HEK293 (cell line): ENCODE results near the gene ADGRL1.

Source experiments
- GLIS1 ChIP-seq: fragments of 450-650 bp; formaldehyde crosslinking; IDR thresholded peaks from 2 replicates; pipeline ENCODE4 v1.5.1; 2016; ENCODE audit warnings: missing biosample characterization, missing genetic modification characterization
- HIC1 ChIP-seq: fragments of 450-650 bp; formaldehyde crosslinking; IDR thresholded peaks from 2 replicates; pipeline ENCODE4 v1.5.1; 2016; ENCODE audit warnings: missing biosample characterization, missing genetic modification characterization
- HOXC10 ChIP-seq: sonication (generic); formaldehyde crosslinking; IDR thresholded peaks from 2 replicates; pipeline ENCODE4 v1.8.1; 2023; ENCODE audit warnings: mild to moderate bottlenecking, missing genetic modification reagents
- HOXD13 ChIP-seq: sonication (generic); formaldehyde crosslinking; IDR thresholded peaks from 2 replicates; pipeline ENCODE4 v1.8.0; 2022; ENCODE audit warnings: missing genetic modification reagents, borderline replicate concordance
- KLF1 ChIP-seq: fragments of 450-650 bp; formaldehyde crosslinking; IDR thresholded peaks from 2 replicates; pipeline ENCODE4 v1.5.1; 2016; ENCODE audit warnings: missing biosample characterization, missing genetic modification characterization
- PATZ1 ChIP-seq: fragments of 450-650 bp; formaldehyde crosslinking; IDR thresholded peaks from 2 replicates; pipeline ENCODE4 v1.5.1; 2016; ENCODE audit warnings: missing biosample characterization, missing genetic modification characterization
- PRDM6 ChIP-seq: fragments of 450-650 bp; formaldehyde crosslinking; IDR thresholded peaks from 2 replicates; pipeline ENCODE4 v1.5.1; 2017; ENCODE audit warnings: missing biosample characterization, missing genetic modification characterization
- SALL2 ChIP-seq: fragments of 450-650 bp; formaldehyde crosslinking; IDR thresholded peaks from 2 replicates; pipeline ENCODE4 v1.5.0; 2017; ENCODE audit warnings: missing biosample characterization, mild to moderate bottlenecking, missing genetic modification characterization, borderline replicate concordance
- ZBTB48 ChIP-seq: fragments of 450-650 bp; formaldehyde crosslinking; IDR thresholded peaks from 2 replicates; pipeline ENCODE4 v1.5.1; 2016; ENCODE audit warnings: missing biosample characterization, missing genetic modification characterization
- ZFHX2 ChIP-seq: fragments of 450-650 bp; formaldehyde crosslinking; conservative IDR thresholded peaks from 2 replicates; pipeline ENCODE4 v1.5.1; 2016; ENCODE audit warnings: missing biosample characterization, missing genetic modification characterization
- ZIC2 ChIP-seq: fragments of 450-650 bp; formaldehyde crosslinking; IDR thresholded peaks from 2 replicates; pipeline ENCODE4 v1.5.1; 2016; ENCODE audit warnings: missing biosample characterization, missing genetic modification characterization
- ZNF140 ChIP-seq: fragments of 450-650 bp; formaldehyde crosslinking; IDR thresholded peaks from 2 replicates; pipeline ENCODE4 v1.5.1; 2016; ENCODE audit warnings: missing biosample characterization, missing genetic modification characterization
- ZNF146 ChIP-seq: fragments of 450-650 bp; formaldehyde crosslinking; IDR thresholded peaks from 2 replicates; pipeline ENCODE4 v1.5.1; 2016; ENCODE audit warnings: missing biosample characterization, missing genetic modification characterization
- ZNF174 ChIP-seq: fragments of 450-650 bp; formaldehyde crosslinking; IDR thresholded peaks from 2 replicates; pipeline ENCODE4 v1.5.0; 2017; ENCODE audit warnings: missing biosample characterization, mild to moderate bottlenecking, missing genetic modification characterization
- ZNF211 ChIP-seq: fragments of 450-650 bp; formaldehyde crosslinking; IDR thresholded peaks from 2 replicates; pipeline ENCODE4 v1.5.1; 2016; ENCODE audit warnings: low read depth, missing biosample characterization, missing genetic modification characterization
- ZNF302 ChIP-seq: fragments of 450-650 bp; formaldehyde crosslinking; IDR thresholded peaks from 2 replicates; pipeline ENCODE4 v1.5.1; 2016; ENCODE audit warnings: missing biosample characterization, missing genetic modification characterization, low read depth
- ZNF391 ChIP-seq: fragments of 450-650 bp; formaldehyde crosslinking; IDR thresholded peaks from 2 replicates; pipeline ENCODE4 v1.5.1; 2016; ENCODE audit warnings: low read depth, missing biosample characterization, missing genetic modification characterization, borderline replicate concordance
- ZNF473 ChIP-seq: fragments of 450-650 bp; formaldehyde crosslinking; IDR thresholded peaks from 2 replicates; pipeline ENCODE4 v1.5.1; 2017; ENCODE audit warnings: missing biosample characterization, missing genetic modification characterization
- ZNF48 ChIP-seq: fragments of 450-650 bp; formaldehyde crosslinking; IDR thresholded peaks from 2 replicates; pipeline ENCODE4 v1.5.1; 2016; ENCODE audit warnings: missing biosample characterization, missing genetic modification characterization
- ZNF544 ChIP-seq: fragments of 450-650 bp; formaldehyde crosslinking; IDR thresholded peaks from 2 replicates; pipeline ENCODE4 v1.5.0; 2017; ENCODE audit warnings: missing biosample characterization, missing genetic modification characterization
- ZNF623 ChIP-seq: fragments of 450-650 bp; formaldehyde crosslinking; IDR thresholded peaks from 2 replicates; pipeline ENCODE4 v1.5.1; 2016; ENCODE audit warnings: missing biosample characterization, missing genetic modification characterization
- ZNF626 ChIP-seq: fragments of 450-650 bp; sonication (Bioruptor Pico); formaldehyde crosslinking; IDR thresholded peaks from 2 replicates; pipeline ENCODE4 v1.5.1; 2018; ENCODE audit warnings: missing biosample characterization, missing genetic modification characterization, inconsistent platforms
- ZNF664 ChIP-seq: fragments of 450-650 bp; formaldehyde crosslinking; IDR thresholded peaks from 2 replicates; pipeline ENCODE4 v1.5.1; 2016; ENCODE audit warnings: missing biosample characterization, missing genetic modification characterization
- ZNF701 ChIP-seq: fragments of 450-650 bp; formaldehyde crosslinking; IDR thresholded peaks from 2 replicates; pipeline ENCODE4 v1.5.1; 2016; ENCODE audit warnings: missing biosample characterization, missing genetic modification characterization
- ZNF76 ChIP-seq: fragments of 450-650 bp; formaldehyde crosslinking; IDR thresholded peaks from 2 replicates; pipeline ENCODE4; 2016; ENCODE audit warnings: low read depth, missing biosample characterization, missing genetic modification characterization, borderline replicate concordance
- ZSCAN4 ChIP-seq: fragments of 450-650 bp; formaldehyde crosslinking; IDR thresholded peaks from 2 replicates; pipeline ENCODE4 v1.5.1; 2017; ENCODE audit warnings: missing biosample characterization, missing genetic modification characterization
- ZXDB ChIP-seq: fragments of 450-650 bp; formaldehyde crosslinking; IDR thresholded peaks from 2 replicates; pipeline ENCODE4 v1.5.1; 2016; ENCODE audit warnings: missing biosample characterization, missing genetic modification characterization
- TF ChIP-seq, protein P1 (sequence below): fragments of 450-650 bp; formaldehyde crosslinking; IDR thresholded peaks from 2 replicates; pipeline ENCODE4 v1.5.1; 2016; ENCODE audit warnings: missing biosample characterization, missing genetic modification characterization, borderline replicate concordance

ADGRL1 gene

DNA sequence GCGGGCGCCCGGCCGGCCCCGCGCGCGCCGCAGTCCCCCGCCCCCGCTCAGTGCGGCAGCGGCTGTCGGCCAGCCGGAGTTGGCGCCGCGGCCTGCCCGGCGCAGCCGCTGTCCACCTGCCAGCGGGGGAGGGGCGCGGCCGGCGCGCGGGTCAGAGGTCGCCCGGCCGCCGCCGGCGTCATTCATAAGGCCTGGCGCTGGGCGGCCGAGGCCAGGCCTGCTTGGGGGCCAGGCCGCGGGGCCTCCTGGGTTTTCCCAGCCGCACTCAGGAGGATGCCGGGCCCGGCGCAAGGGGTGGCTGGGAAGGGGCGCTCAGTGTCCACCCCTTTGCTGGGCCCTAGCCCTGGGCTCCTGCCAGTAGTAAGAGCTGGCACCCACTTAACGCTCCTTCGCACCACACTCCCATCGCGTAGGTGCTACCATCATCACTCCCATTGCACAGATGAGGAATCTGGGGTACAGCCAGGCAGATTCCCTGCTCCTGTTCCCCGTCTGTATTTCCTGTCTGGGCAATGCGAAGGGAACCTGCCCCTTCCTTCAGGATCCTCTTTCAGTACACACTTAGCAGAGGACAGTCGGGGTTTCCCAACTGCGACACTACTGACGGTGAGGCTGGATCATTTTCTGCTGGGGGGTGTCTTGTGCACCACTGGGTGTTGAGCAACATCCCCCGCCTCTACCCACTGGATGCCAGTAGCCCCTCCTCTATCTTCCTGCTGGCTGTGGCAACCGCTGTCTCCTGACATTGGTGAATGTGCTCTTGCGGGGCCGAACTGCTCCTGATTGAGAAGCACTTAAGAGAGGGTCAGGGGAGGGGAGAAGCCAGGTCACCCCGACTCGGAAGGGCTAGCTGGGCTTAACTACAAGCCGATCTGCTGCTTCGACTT, 87.6 kb downstream of the ADGRL1 start (continued):
- TF ChIP-seq KLF1 (tag by site-specific recombination) (no peak), PATZ1 (tag by site-specific recombination) (peak; percentile 66), ZNF211 (tag by site-specific recombination) (no peak), ZXDB (tag by site-specific recombination) (peak; percentile 36; the same call in 1 of the 2 replicates), ZFHX2 (peak; percentile 30; the same call in 1 of the 2 replicates), ZNF174 (tag by site-specific recombination) (no peak), ZNF146 (tag by site-specific recombination) (no peak), ZNF626 (tag by site-specific recombination) (no peak), HOXC10 (CRISPR knock-in tag) (no peak), ZNF140 (tag by site-specific recombination) (no peak), HIC1 (tag by site-specific recombination) (peak; percentile 61), ZNF48 (tag by site-specific recombination) (no peak), ZNF391 (tag by site-specific recombination) (no peak), ZNF623 (no peak; the same call in 1 of the 2 replicates), ZNF473 (tag by site-specific recombination) (no peak), PRDM6 (tag by site-specific recombination) (no peak), SALL2 (tag by site-specific recombination) (no peak), ZNF544 (tag by site-specific recombination) (no peak), ZIC2 (tag by site-specific recombination) (peak; percentile 62), GLIS1 (tag by site-specific recombination) (0 out of 2 replicates have a peak, but pooled peaks have one; percentile 8), ZNF701 (no peak), ZNF664 (tag by site-specific recombination) (no peak), ZNF302 (tag by site-specific recombination) (no peak), HOXD13 (CRISPR knock-in tag) (no peak), ZSCAN4 (tag by site-specific recombination) (no peak), ZNF76 (peak; percentile 97), ZBTB48 (tag by site-specific recombination) (peak; percentile 34; the same call in 1 of the 2 replicates)
- TF ChIP-seq, protein P1, sequence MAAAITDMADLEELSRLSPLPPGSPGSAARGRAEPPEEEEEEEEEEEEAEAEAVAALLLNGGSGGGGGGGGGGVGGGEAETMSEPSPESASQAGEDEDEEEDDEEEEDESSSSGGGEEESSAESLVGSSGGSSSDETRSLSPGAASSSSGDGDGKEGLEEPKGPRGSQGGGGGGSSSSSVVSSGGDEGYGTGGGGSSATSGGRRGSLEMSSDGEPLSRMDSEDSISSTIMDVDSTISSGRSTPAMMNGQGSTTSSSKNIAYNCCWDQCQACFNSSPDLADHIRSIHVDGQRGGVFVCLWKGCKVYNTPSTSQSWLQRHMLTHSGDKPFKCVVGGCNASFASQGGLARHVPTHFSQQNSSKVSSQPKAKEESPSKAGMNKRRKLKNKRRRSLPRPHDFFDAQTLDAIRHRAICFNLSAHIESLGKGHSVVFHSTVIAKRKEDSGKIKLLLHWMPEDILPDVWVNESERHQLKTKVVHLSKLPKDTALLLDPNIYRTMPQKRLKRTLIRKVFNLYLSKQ (tag by site-specific recombination): no peak
